LNCAP (cell line): ENCODE measurements around the gene LMNA.

Source experiments
- CTCF ChIP-seq: fragments of 450-650 bp; IDR thresholded peaks from 2 replicates; pipeline ENCODE4 v1.5.1; 2017; ENCODE audit warnings: mild to moderate bottlenecking

The LMNA gene

GRCh38 chr1:156167536-156167935 lies 53.0 kb downstream of the LMNA start:
- no peak for TF ChIP-seq CTCF

- TF ChIP-seq CTCF, result no peak
These were observed 58.4 kb downstream of the LMNA start for GRCh38 chr1:156172696-156173470.

- no peak for TF ChIP-seq CTCF
These were observed 62.2 kb downstream of the LMNA start for GRCh38 chr1:156176610-156177210.

GRCh38 chr1:156177919-156178654 lies 63.6 kb downstream of the LMNA start:
- no peak for TF ChIP-seq CTCF

GRCh38 chr1:156180471-156180870 lies 66.0 kb downstream of the LMNA start:
- no peak for TF ChIP-seq CTCF
